GM23338 (cell line): ENCODE measurements around the gene SORCS3.

Experiments
- CREB1 ChIP-seq: fragments of 250-450 bp; sonication (Bioruptor Pico); IDR thresholded peaks from 2 replicates; pipeline ENCODE4 v1.5.0; 2020; ENCODE audit warnings: low read depth, mild to moderate bottlenecking, moderate library complexity
- EZH2 ChIP-seq: fragments of 200-600 bp; sonication (generic); IDR thresholded peaks from one replicate; pipeline ENCODE4 v1.8.0; 2017; ENCODE audit warnings: antibody characterized with exemption, mild to moderate bottlenecking, low read depth; ENCODE audit not compliant: unreplicated experiment
- EZH2phosphoT487 ChIP-seq: fragments of 200-600 bp; sonication (generic); IDR thresholded peaks from one replicate; pipeline ENCODE4 v1.8.1; 2018; ENCODE audit warnings: antibody characterized with exemption; ENCODE audit not compliant: unreplicated experiment
- JUNB ChIP-seq: IDR thresholded peaks from one replicate; pipeline ENCODE4 v1.6.1; 2016; ENCODE audit warnings: antibody characterized with exemption; ENCODE audit not compliant: unreplicated experiment
- NANOG ChIP-seq: IDR thresholded peaks from 2 replicates; pipeline ENCODE4 v1.6.1; 2016; ENCODE audit warnings: antibody characterized with exemption, borderline replicate concordance
- POLR2AphosphoS5 ChIP-seq: IDR thresholded peaks from 2 replicates; pipeline ENCODE4 v1.6.1; 2016; ENCODE audit warnings: antibody characterized with exemption, low read depth
- STAT1 ChIP-seq: IDR thresholded peaks from one replicate; pipeline ENCODE4 v1.6.1; 2016; ENCODE audit warnings: antibody characterized with exemption; ENCODE audit not compliant: unreplicated experiment
- ZNF331 ChIP-seq: fragments of 250-450 bp; sonication (Bioruptor Pico); IDR thresholded peaks from 2 replicates; pipeline ENCODE4 v1.5.0; 2020; ENCODE audit warnings: low read depth, mild to moderate bottlenecking, moderate library complexity
- TF ChIP-seq, protein P1 (sequence below), 2 experiments: fragments of 200-600 bp in 1 of 2; sonication (generic) in 1 of 2; conservative IDR thresholded peaks; 2 replicates each; pipeline versions ENCODE4 v1.5.1 to v1.6.1; 2016 to 2017; ENCODE audit warnings: antibody characterized with exemption in 2 of 2, low read depth in 2 of 2, mild to moderate bottlenecking in 2 of 2, moderate library complexity in 1 of 2
- TF ChIP-seq, protein P2 (sequence below): IDR thresholded peaks from one replicate; pipeline ENCODE4 v1.6.1; 2018; ENCODE audit warnings: antibody characterized with exemption; ENCODE audit not compliant: unreplicated experiment
- TF ChIP-seq, protein P3 (sequence below): IDR thresholded peaks from 2 replicates; pipeline ENCODE4 v1.6.1; 2016; ENCODE audit warnings: antibody characterized with exemption

DNA sequence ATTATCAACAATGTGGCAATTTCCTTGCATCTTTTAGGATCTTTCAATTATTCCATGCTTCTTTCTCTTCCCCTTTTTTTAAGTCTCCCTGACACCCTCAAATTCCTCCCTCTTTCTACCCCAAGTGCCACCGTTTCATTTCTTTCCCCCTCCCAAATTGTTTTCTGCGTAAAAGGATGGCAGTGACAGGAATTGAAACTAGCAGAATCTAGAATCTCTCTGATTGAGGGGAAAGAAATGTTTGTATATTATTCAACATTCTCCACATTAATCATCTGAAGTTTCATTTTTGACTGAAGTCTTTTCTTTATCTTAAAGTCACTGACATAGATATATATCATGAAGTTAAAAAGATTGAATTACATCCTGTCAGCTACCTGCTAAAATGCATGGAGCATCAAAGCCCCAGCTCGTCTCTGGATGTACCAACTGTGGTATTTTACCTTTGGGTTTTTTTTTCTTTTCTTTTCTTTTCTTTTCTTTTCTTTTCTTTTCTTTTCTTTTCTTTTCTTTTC lies 633.5 kb downstream of the SORCS3 start:
- TF ChIP-seq, protein P1, sequence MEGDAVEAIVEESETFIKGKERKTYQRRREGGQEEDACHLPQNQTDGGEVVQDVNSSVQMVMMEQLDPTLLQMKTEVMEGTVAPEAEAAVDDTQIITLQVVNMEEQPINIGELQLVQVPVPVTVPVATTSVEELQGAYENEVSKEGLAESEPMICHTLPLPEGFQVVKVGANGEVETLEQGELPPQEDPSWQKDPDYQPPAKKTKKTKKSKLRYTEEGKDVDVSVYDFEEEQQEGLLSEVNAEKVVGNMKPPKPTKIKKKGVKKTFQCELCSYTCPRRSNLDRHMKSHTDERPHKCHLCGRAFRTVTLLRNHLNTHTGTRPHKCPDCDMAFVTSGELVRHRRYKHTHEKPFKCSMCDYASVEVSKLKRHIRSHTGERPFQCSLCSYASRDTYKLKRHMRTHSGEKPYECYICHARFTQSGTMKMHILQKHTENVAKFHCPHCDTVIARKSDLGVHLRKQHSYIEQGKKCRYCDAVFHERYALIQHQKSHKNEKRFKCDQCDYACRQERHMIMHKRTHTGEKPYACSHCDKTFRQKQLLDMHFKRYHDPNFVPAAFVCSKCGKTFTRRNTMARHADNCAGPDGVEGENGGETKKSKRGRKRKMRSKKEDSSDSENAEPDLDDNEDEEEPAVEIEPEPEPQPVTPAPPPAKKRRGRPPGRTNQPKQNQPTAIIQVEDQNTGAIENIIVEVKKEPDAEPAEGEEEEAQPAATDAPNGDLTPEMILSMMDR (conservative IDR thresholded peaks at IDR 0.05; ENCODE audit: low read depth in 2 of 2) = no peak
- TF ChIP-seq STAT1 (no peak), CREB1 (no peak), EZH2 (no peak), JUNB (no peak), EZH2phosphoT487 (no peak), POLR2AphosphoS5 (no peak), NANOG (no peak), ZNF331 (CRISPR knock-in tag) (no peak)
- TF ChIP-seq, protein P2, sequence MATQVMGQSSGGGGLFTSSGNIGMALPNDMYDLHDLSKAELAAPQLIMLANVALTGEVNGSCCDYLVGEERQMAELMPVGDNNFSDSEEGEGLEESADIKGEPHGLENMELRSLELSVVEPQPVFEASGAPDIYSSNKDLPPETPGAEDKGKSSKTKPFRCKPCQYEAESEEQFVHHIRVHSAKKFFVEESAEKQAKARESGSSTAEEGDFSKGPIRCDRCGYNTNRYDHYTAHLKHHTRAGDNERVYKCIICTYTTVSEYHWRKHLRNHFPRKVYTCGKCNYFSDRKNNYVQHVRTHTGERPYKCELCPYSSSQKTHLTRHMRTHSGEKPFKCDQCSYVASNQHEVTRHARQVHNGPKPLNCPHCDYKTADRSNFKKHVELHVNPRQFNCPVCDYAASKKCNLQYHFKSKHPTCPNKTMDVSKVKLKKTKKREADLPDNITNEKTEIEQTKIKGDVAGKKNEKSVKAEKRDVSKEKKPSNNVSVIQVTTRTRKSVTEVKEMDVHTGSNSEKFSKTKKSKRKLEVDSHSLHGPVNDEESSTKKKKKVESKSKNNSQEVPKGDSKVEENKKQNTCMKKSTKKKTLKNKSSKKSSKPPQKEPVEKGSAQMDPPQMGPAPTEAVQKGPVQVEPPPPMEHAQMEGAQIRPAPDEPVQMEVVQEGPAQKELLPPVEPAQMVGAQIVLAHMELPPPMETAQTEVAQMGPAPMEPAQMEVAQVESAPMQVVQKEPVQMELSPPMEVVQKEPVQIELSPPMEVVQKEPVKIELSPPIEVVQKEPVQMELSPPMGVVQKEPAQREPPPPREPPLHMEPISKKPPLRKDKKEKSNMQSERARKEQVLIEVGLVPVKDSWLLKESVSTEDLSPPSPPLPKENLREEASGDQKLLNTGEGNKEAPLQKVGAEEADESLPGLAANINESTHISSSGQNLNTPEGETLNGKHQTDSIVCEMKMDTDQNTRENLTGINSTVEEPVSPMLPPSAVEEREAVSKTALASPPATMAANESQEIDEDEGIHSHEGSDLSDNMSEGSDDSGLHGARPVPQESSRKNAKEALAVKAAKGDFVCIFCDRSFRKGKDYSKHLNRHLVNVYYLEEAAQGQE = no peak
- TF ChIP-seq, protein P3, sequence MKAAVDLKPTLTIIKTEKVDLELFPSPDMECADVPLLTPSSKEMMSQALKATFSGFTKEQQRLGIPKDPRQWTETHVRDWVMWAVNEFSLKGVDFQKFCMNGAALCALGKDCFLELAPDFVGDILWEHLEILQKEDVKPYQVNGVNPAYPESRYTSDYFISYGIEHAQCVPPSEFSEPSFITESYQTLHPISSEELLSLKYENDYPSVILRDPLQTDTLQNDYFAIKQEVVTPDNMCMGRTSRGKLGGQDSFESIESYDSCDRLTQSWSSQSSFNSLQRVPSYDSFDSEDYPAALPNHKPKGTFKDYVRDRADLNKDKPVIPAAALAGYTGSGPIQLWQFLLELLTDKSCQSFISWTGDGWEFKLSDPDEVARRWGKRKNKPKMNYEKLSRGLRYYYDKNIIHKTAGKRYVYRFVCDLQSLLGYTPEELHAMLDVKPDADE = no peak
